ENCODE measurements around the gene FAM241B.

GRCh38 chr10:69643779-69644657, 14.0 kb downstream of the FAM241B start:
- TF ChIP-seq POLR2A (IDR thresholded peaks at IDR 0.05; ENCODE audit: borderline replicate concordance, extremely low read depth, insufficient read depth, insufficient read length) (no peak), CTCF (IDR thresholded peaks at IDR 0.05 in 2 of 3, conservative IDR thresholded peaks at IDR 0.05 in 1 of 3; ENCODE audit: borderline replicate concordance in 1 of 3, insufficient read depth in 1 of 3, low read depth in 2 of 3, low read length in 2 of 3) (no peak), YY1 (IDR thresholded peaks at IDR 0.05; ENCODE audit: extremely low read depth, insufficient replicate concordance, low read depth, low read length) (no peak), RAD21 (IDR thresholded peaks at IDR 0.05; ENCODE audit: low read depth) (no peak), EZH2 (IDR thresholded peaks at IDR 0.05) (no peak), ATF3 (IDR thresholded peaks at IDR 0.05) (no peak), CBX3 (IDR thresholded peaks at IDR 0.05; ENCODE audit: low read depth) (no peak), POLR2AphosphoS5 (IDR thresholded peaks at IDR 0.05; ENCODE audit: low read depth, low read length) (no peak), CEBPB (IDR thresholded peaks at IDR 0.05; ENCODE audit: low read depth) (no peak), ELF1 (IDR thresholded peaks at IDR 0.05; ENCODE audit: borderline replicate concordance, low read depth) (no peak)
- TF ChIP-seq, protein P1, sequence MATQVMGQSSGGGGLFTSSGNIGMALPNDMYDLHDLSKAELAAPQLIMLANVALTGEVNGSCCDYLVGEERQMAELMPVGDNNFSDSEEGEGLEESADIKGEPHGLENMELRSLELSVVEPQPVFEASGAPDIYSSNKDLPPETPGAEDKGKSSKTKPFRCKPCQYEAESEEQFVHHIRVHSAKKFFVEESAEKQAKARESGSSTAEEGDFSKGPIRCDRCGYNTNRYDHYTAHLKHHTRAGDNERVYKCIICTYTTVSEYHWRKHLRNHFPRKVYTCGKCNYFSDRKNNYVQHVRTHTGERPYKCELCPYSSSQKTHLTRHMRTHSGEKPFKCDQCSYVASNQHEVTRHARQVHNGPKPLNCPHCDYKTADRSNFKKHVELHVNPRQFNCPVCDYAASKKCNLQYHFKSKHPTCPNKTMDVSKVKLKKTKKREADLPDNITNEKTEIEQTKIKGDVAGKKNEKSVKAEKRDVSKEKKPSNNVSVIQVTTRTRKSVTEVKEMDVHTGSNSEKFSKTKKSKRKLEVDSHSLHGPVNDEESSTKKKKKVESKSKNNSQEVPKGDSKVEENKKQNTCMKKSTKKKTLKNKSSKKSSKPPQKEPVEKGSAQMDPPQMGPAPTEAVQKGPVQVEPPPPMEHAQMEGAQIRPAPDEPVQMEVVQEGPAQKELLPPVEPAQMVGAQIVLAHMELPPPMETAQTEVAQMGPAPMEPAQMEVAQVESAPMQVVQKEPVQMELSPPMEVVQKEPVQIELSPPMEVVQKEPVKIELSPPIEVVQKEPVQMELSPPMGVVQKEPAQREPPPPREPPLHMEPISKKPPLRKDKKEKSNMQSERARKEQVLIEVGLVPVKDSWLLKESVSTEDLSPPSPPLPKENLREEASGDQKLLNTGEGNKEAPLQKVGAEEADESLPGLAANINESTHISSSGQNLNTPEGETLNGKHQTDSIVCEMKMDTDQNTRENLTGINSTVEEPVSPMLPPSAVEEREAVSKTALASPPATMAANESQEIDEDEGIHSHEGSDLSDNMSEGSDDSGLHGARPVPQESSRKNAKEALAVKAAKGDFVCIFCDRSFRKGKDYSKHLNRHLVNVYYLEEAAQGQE (IDR thresholded peaks at IDR 0.05; ENCODE audit: low read depth): no peak
- TF ChIP-seq, protein P2, sequence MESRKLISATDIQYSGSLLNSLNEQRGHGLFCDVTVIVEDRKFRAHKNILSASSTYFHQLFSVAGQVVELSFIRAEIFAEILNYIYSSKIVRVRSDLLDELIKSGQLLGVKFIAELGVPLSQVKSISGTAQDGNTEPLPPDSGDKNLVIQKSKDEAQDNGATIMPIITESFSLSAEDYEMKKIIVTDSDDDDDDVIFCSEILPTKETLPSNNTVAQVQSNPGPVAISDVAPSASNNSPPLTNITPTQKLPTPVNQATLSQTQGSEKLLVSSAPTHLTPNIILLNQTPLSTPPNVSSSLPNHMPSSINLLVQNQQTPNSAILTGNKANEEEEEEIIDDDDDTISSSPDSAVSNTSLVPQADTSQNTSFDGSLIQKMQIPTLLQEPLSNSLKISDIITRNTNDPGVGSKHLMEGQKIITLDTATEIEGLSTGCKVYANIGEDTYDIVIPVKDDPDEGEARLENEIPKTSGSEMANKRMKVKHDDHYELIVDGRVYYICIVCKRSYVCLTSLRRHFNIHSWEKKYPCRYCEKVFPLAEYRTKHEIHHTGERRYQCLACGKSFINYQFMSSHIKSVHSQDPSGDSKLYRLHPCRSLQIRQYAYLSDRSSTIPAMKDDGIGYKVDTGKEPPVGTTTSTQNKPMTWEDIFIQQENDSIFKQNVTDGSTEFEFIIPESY (IDR thresholded peaks at IDR 0.05; ENCODE audit: extremely low read depth, insufficient replicate concordance, low read length): no peak

Measured in HCT116 (cell line).